GM21786 (cell line): ENCODE results near the gene EFNB1.

Experiments used
- ATAC-seq: cut with Tn5 transposase; IDR thresholded peaks from one replicate; pipeline ENCODE4 v1.9.1; 2021; ENCODE audit not compliant: unreplicated experiment

Gene EFNB1

GRCh38 chrX:68880846-68881552, 52.2 kb downstream of the EFNB1 start:
- ATAC-seq = no peak

DNA sequence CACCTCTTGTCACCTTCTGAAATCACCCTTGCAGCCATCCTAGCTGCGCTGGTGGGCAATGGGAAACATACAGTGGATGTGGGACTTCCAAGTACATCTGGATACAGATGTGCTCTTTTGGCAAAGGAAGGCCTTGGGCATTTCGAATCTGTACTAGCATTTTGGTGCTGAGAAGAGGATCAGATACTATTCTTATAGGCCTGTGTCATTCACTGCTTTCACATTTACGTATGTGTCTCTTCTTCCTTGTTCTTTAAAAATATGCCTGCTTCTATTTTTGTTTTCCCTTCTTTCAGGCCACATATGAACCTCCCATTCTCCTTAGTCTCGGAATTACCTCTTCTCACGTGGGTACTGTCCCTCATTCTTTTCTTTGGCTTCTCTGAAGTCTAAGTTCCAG, 53.1 kb downstream of the EFNB1 start:
- no peak for ATAC-seq

- no peak for ATAC-seq
Measured at GRCh38 chrX:68883800-68884199, 55.0 kb downstream of the EFNB1 start.

DNA sequence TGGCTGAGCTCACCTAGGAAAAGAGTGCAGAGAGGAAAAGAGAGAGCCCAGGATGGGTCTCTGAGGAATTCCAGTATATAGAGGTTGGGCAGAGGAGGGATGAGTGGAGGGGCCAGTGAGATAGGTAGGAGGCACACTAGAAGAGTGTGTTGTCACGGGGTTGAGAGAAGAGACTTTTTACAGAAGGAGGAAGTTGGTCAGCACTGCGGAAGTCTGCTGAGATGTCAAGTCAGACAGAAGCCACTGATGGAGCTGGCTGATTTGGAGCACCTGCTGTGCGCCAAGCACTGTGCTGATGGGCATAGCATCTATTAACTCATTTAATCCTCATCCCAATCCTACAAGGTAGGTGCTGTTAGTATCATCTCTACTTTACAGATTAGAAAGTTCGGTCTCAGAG, 60.4 kb downstream of the EFNB1 start:
- ATAC-seq = no peak
